ENCODE data around the gene IL12B. TPM values are rescaled to one million over a fixed set of nuclear protein-coding genes. Genes with fewer than 3 reads are reported as not detected.
"Not testable (repeated sequence)": the region's sequence is repeated elsewhere in the genome, so short reads cannot be mapped to it uniquely, and the experiment has no call there.

IL12B gene
- not detected for total RNA-seq
- long read RNA-seq: 0 reads

DNA sequence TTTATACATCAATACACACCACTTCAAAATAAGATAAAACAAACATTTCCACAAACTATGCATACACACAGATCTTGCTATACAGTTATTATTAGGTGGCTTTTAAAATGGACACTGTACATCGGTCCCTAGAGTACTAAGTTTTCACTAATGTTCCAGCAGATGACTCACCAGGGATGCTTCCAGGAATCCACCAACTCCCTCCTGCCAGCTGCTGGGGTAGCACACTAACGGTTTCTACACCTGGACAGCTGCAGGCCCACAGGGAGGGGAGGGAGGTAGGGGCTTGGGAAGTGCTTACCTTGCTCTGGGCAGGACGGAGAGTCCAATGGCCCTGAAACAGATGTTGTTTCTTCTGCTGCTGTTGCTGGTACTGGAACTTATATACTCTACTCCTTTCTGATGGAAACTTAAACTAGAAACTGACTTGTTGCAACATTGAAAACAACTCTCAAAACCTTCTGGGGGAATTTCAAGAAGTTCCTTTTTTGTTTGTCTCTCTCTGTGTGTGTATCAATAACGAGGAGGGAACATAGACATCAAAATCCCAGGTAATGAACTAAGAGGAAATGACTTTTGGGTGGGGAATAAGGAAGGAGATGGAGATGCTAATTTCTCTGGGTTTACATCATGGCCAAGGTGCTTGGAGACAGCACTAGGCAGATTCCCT is at the start of gene IL12B:
IL12B (minus strand) TSS at position 357 of the 670 bp plus-strand sequence. CDS start 3,705 bp downstream, outside the sequence.
- no peak for DNase-seq
- intact Hi-C loops (cut with DNase I): loop anchor here (5.0 to 10.0 kb wide), 2 partner anchors 655 to 657 kb away; no protein-coding TSS in a partner anchor
- peak in 1 of 2 donors; percentile 7 for ATAC-seq

GRCh38 chr5:159377653-159378052 is 47.4 kb upstream of the IL12B start:
- DNase-seq (no peak), ATAC-seq (no peak)
- intact Hi-C loops (cut with DNase I): no loop called here

- ATAC-seq; intact Hi-C loops (cut with DNase I); DNase-seq: not testable (repeated sequence)
Observed at GRCh38 chr5:159367866-159368265, 37.6 kb upstream of the IL12B start.

- ATAC-seq; intact Hi-C loops (cut with DNase I); DNase-seq: not testable (repeated sequence)
Observed at GRCh38 chr5:159366776-159367175, 36.5 kb upstream of the IL12B start.

GRCh38 chr5:159362220-159362619 is 31.9 kb upstream of the IL12B start:
- intact Hi-C loops (cut with DNase I): no loop called here
- DNase-seq: no peak
- ATAC-seq: peak; percentile 23 to 65

GRCh38 chr5:159359871-159360270 is 29.6 kb upstream of the IL12B start:
- DNase-seq; intact Hi-C loops (cut with DNase I); ATAC-seq: not testable (repeated sequence)

DNA sequence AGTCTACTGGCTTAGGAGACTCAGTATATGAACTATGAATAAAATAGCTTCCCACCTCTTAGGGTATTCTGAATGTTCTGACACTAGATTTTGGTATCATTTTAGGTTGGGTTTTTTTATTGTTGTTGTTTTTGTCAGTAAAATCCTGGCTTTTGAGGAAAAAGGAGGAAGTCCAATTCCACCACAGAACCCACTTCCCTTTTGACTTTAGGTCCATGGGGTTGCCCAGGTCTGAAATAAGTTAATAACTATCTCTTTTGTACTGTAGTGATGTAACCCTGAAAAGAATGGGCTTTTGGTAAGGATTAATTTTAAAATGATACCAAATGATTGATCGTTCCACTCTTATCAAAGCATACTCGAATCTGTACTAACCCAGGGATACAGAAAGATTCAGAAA is 29.1 kb upstream of the IL12B start:
- no peak for ATAC-seq
- intact Hi-C loops (cut with DNase I): no loop called here

GRCh38 chr5:159353661-159354252 is 23.5 kb upstream of the IL12B start:
- DNase-seq (no peak), ATAC-seq (no peak)
- intact Hi-C loops (cut with DNase I): no loop called here

More for the DNA sequence above, 29.1 kb upstream of the IL12B start:
- DNase-seq: no peak

DNA sequence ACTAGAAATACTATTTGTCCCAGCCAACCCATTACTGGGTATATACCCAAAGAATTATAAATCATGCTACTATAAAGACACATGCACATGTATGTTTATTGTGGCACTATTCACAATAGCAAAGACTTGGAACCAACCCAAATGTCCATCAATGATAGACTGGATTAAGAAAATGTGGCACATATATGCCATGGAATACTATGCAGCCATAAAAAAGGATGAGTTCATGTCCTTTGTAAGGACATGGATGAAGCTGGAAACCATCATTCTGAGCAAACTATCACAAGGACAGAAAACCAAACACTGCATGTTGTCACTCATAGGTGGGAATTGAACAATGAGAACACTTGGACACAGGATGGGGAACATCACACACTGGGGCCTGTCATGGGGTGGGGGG is 20.4 kb upstream of the IL12B start:
- DNase-seq; ATAC-seq; intact Hi-C loops (cut with DNase I): not testable (repeated sequence)

DNA sequence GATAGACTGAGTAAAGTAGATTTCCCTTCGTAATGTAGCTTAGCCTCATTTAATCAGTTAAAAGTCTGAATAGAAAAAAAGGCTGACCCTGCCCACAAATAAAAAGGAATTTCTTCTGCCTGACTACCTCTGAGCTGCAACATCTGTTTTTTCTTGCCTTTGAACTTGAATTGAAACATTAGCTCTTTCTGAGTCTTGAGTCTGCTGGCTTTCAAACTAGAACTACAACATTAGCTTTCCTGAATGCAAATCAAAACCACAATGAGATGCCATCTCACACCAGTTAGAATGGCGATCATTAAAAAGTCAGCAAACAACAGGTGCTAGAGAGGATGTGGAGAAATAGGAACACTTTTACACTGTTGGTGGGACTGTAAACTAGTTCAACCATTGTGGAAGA is 19.9 kb upstream of the IL12B start:
- ATAC-seq; DNase-seq; intact Hi-C loops (cut with DNase I): not testable (repeated sequence)

- ATAC-seq (no peak), DNase-seq (no peak)
- intact Hi-C loops (cut with DNase I): no loop called here
Observed at GRCh38 chr5:159345861-159346260, 15.6 kb upstream of the IL12B start.

GRCh38 chr5:159345336-159345735 is 15.0 kb upstream of the IL12B start:
- DNase-seq (no peak), ATAC-seq (peak in 1 of 2 donors; percentile 66)
- intact Hi-C loops (cut with DNase I): no loop called here

DNA sequence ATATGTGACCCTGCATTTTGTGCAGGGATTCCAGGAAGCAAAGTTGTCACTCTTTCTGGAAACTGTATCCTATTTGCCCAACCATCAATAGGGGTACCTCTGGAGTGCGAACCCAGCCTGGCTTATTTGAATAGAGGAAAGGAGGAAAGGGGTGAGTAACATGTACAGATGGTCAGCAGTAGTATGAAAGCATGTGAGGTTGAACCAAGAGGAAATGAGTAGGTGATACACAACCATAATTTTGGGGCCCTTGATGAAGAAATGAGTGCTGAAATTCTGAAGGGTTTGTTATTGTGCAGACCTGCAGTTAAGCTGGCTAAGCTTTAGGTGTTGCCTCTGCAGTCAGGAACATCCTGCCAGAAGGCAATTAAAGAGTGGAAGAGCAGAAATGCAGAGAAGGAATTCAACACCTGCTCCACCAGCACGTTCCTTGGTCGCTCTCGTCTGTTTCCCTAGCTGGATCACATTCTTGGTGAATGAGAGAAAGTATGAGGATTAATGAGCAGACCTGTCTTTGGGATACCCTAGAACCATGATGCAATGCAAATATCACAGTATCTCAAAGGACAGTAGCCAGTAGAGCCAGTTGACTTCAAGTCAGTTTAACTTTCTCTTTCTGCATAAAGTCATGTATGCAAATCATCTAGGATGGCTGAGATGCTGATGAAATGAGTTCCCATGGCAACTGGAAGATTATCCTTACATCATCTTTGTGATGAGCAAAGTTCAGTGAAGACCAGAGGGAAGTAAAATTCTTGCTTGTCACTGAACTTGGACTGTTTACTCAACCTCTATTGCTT is 13.2 kb upstream of the IL12B start:
- intact Hi-C loops (cut with DNase I): no loop called here
- DNase-seq (no peak), ATAC-seq (no peak)

DNA sequence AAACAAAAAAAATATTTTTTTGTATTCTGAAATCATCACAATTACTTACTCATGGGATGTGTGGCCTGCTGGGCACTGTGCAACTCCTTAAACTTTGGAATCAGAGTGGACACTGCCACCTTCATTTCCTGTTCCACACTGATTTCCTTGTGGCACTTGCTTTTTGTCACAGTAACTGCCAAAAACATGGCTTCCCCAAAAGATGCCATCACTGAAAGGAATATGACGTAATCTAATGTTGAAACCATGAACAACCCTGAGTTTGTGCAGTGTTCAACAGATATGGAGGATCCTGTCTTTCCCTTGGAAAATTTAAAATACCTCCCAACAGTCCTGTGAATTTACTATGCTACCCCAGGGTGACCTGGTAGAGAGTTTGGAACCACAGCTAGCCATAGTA is 12.6 kb upstream of the IL12B start:
- DNase-seq (no peak), ATAC-seq (no peak)
- intact Hi-C loops (cut with DNase I): no loop called here

GRCh38 chr5:159341906-159342310 is 11.6 kb upstream of the IL12B start:
- ATAC-seq (peak; percentile 87 to 93), DNase-seq (peak; percentile 47)
- intact Hi-C loops (cut with DNase I): no loop called here

GRCh38 chr5:159341145-159341544 is 10.9 kb upstream of the IL12B start:
- ATAC-seq (no peak), DNase-seq (no peak)
- intact Hi-C loops (cut with DNase I): no loop called here

- no peak for ATAC-seq
- intact Hi-C loops (cut with DNase I): no loop called here
- no peak for DNase-seq
Observed at GRCh38 chr5:159340511-159340910, 10.2 kb upstream of the IL12B start.

GRCh38 chr5:159339460-159339859 is 9.2 kb upstream of the IL12B start:
- DNase-seq: no peak
- intact Hi-C loops (cut with DNase I): loop anchor here in 1 of 2 donors (10.0 kb wide), 1 partner anchor 645 kb away; no protein-coding TSS in a partner anchor
- ATAC-seq: no peak

GRCh38 chr5:159338118-159338517 is 7.8 kb upstream of the IL12B start:
- DNase-seq (no peak), ATAC-seq (no peak)
- intact Hi-C loops (cut with DNase I): loop anchor here in 1 of 2 donors (10.0 kb wide), 1 partner anchor 647 kb away; no protein-coding TSS in a partner anchor

Data from left cardiac atrium (tissue), 4 donors.